22Rv1 (cell line): ENCODE measurements around the gene NFATC2.

Experiments
- ZFX ChIP-seq: fragments of 450-650 bp; IDR thresholded peaks from 2 replicates; pipeline ENCODE4 v1.6.1; 2017; ENCODE audit warnings: antibody characterized with exemption, borderline replicate concordance
- TF ChIP-seq, protein P1 (sequence below): fragments of 450-650 bp; IDR thresholded peaks from 2 replicates; pipeline ENCODE4 v1.5.1; 2017; ENCODE audit warnings: mild to moderate bottlenecking

DNA sequence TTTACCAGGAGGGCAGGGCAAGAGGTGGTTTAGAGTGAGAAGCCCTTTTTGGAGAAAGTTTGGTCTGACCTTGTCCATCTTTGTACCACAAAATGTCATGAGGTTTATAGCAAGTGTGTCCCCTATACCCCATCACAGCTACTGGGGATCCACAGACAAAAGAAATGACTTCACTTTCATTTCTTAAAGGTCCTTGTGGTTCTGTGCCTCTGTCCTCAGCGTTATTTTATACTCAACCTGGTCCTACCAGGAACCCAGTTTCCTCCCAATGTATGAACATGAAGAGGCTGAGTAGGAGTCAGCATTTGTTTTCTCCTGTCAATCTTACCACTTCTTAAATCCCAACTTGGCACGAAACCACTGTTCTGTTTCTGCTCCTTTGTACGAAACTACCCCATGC lies 157.6 kb downstream of the NFATC2 start:
- TF ChIP-seq, protein P1, sequence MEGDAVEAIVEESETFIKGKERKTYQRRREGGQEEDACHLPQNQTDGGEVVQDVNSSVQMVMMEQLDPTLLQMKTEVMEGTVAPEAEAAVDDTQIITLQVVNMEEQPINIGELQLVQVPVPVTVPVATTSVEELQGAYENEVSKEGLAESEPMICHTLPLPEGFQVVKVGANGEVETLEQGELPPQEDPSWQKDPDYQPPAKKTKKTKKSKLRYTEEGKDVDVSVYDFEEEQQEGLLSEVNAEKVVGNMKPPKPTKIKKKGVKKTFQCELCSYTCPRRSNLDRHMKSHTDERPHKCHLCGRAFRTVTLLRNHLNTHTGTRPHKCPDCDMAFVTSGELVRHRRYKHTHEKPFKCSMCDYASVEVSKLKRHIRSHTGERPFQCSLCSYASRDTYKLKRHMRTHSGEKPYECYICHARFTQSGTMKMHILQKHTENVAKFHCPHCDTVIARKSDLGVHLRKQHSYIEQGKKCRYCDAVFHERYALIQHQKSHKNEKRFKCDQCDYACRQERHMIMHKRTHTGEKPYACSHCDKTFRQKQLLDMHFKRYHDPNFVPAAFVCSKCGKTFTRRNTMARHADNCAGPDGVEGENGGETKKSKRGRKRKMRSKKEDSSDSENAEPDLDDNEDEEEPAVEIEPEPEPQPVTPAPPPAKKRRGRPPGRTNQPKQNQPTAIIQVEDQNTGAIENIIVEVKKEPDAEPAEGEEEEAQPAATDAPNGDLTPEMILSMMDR = no peak
- TF ChIP-seq ZFX = no peak
